Measurements from ENCODE around the gene DOCK10. TPM values are rescaled to one million over a fixed set of nuclear protein-coding genes. Genes with fewer than 3 reads are reported as not detected.

The DOCK10 gene
- total RNA-seq, 1 donor from 2014 or later, result 1.1 TPM

- FAIRE-seq, result no peak
- H3K36me3 ChIP-seq (ENCODE audit: control insufficient read depth, insufficient read depth, low read length), result no peaks in the 10 kb centered on the region
- TF ChIP-seq, protein P1, sequence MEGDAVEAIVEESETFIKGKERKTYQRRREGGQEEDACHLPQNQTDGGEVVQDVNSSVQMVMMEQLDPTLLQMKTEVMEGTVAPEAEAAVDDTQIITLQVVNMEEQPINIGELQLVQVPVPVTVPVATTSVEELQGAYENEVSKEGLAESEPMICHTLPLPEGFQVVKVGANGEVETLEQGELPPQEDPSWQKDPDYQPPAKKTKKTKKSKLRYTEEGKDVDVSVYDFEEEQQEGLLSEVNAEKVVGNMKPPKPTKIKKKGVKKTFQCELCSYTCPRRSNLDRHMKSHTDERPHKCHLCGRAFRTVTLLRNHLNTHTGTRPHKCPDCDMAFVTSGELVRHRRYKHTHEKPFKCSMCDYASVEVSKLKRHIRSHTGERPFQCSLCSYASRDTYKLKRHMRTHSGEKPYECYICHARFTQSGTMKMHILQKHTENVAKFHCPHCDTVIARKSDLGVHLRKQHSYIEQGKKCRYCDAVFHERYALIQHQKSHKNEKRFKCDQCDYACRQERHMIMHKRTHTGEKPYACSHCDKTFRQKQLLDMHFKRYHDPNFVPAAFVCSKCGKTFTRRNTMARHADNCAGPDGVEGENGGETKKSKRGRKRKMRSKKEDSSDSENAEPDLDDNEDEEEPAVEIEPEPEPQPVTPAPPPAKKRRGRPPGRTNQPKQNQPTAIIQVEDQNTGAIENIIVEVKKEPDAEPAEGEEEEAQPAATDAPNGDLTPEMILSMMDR (IDR thresholded peaks at IDR 0.05; ENCODE audit: insufficient read depth, low read length, severe bottlenecking), result no peak
- DNase-seq (ENCODE audit: low read depth), result peak; percentile 46
- H3K4me3 ChIP-seq (ENCODE audit: low read depth, low read length), result no peak overlapping the region
- no peaks in the 10 kb centered on the region for H3K27me3 ChIP-seq (ENCODE audit: control insufficient read depth, insufficient read depth, low read length)
These were observed 68.9 kb downstream of the DOCK10 start for GRCh38 chr2:224973112-224974016.

- Histone ChIP-seq H3K36me3 (ENCODE audit: control insufficient read depth, insufficient read depth, low read length) (no peaks in the 10 kb centered on the region), H3K4me3 (ENCODE audit: low read depth, low read length) (no peak overlapping the region), H3K27me3 (ENCODE audit: control insufficient read depth, insufficient read depth, low read length) (no peaks in the 10 kb centered on the region)
- FAIRE-seq, result peak; percentile 50
- TF ChIP-seq, protein P1 (IDR thresholded peaks at IDR 0.05; ENCODE audit: insufficient read depth, low read length, severe bottlenecking), result no peak
- peak; percentile 75 for DNase-seq (ENCODE audit: low read depth)
These were observed 71.1 kb downstream of the DOCK10 start for GRCh38 chr2:224971214-224971613.

GRCh38 chr2:224970311-224970710 lies 72.0 kb downstream of the DOCK10 start:
- Histone ChIP-seq H3K4me3 (ENCODE audit: low read depth, low read length) (no peak overlapping the region), H3K36me3 (ENCODE audit: control insufficient read depth, insufficient read depth, low read length) (no peaks in the 10 kb centered on the region), H3K27me3 (ENCODE audit: control insufficient read depth, insufficient read depth, low read length) (no peaks in the 10 kb centered on the region)
- FAIRE-seq, result no peak
- TF ChIP-seq, protein P1 (IDR thresholded peaks at IDR 0.05; ENCODE audit: insufficient read depth, low read length, severe bottlenecking), result no peak
- DNase-seq (ENCODE audit: low read depth), result no peak

DNA sequence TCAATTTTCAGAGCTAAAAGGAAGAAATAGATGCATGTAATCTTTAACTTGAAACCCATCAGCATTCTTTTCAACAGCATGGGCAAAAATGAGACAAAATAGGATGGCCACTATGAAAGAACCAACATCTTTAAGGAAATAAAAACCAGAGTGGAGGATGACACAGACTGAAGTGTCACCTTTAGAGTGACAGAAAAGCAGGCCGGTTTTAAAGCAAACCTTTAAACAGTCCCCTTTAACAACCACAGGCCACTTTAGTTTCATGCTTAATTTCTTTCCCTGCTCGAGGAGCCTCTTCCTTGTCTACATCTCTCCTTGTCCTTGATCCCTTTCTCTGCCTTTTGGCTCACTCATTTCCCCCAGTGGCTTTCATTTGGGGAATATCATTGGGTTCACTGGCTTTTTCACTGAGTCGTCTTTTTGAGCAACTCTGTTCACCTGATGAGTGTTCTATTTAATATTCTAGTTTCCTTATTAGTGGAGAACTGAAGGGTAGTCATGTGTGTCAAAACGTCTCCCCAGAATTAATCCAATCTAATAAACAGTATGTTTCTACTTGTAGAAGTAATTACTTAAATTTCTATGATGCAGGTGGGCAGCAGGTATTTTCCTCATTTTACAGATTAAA lies 72.5 kb downstream of the DOCK10 start:
- TF ChIP-seq, protein P1 (IDR thresholded peaks at IDR 0.05; ENCODE audit: insufficient read depth, low read length, severe bottlenecking), result no peak
- FAIRE-seq (no peak), DNase-seq (ENCODE audit: low read depth) (no peak)
- Histone ChIP-seq H3K27me3 (ENCODE audit: control insufficient read depth, insufficient read depth, low read length) (no peaks in the 10 kb centered on the region), H3K4me3 (ENCODE audit: low read depth, low read length) (no peak overlapping the region), H3K36me3 (ENCODE audit: control insufficient read depth, insufficient read depth, low read length) (no peaks in the 10 kb centered on the region)

DNA sequence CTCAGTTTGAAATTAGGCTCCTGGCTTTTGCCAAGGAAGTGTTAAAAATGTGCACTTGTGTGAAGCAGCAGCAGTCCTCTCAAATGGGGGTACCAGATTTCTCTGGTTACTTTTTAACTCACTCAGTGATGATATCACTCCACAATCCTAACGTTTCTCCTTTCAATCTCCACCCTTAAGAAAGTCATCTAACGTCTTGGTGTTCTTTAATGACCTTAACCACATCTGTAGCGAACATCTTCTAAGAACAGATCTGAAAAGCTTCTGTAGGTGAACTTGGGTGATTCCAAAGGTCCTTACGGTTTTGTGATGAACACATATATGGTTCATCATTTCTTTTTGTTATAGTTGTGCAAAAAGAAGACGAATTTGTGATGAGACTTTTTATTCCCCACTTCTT lies 73.2 kb downstream of the DOCK10 start:
- H3K36me3 ChIP-seq (ENCODE audit: control insufficient read depth, insufficient read depth, low read length), result no peaks in the 10 kb centered on the region
- no peak for FAIRE-seq

More for the DNA sequence above, 73.2 kb downstream of the DOCK10 start:
- no peak for DNase-seq (ENCODE audit: low read depth)
- H3K4me3 ChIP-seq (ENCODE audit: low read depth, low read length), result no peak overlapping the region
- TF ChIP-seq, protein P1 (IDR thresholded peaks at IDR 0.05; ENCODE audit: insufficient read depth, low read length, severe bottlenecking), result no peak
- H3K27me3 ChIP-seq (ENCODE audit: control insufficient read depth, insufficient read depth, low read length), result no peaks in the 10 kb centered on the region

All from bronchial epithelial cell (primary cell).